Right lobe of liver (tissue), 6 donors: Measurements from ENCODE around the gene COL16A1. TPM values are rescaled to one million over a fixed set of nuclear protein-coding genes. Genes with fewer than 3 reads are reported as not detected.

Experiments used
- ATAC-seq, 4 donors: fragments of 200-7000 bp; cut with Tn5 transposase; one replicate each; pipeline ENCODE4 v1.9.1; 2020; ENCODE audit warnings: mild to moderate bottlenecking in 4 of 4, moderate library complexity in 4 of 4
- DNase-seq, 3 donors: peaks; one replicate each; pipeline ENCODE4 v3.0.0-alpha.2; 2020
- H3K27ac ChIP-seq, 3 donors: fragments of 200-600 bp; one replicate each; pipeline ENCODE4 v1.8.0; 2022
- H3K27me3 ChIP-seq, 2 donors: fragments of 200-600 bp; one replicate each; pipeline ENCODE4 v1.8.0; 2022
- H3K36me3 ChIP-seq, 4 donors: fragments of 200-600 bp; sonication (generic) in 1 of 4; one replicate each; pipeline versions ENCODE4 v1.5.1 to v1.8.0; 2017 to 2022; ENCODE audit warnings: control low read depth in 1 of 4
- H3K4me1 ChIP-seq, 4 donors: fragments of 200-600 bp; sonication (generic) in 1 of 4; one replicate each; pipeline versions ENCODE4 v1.5.1 to v1.8.0; 2017 to 2022; ENCODE audit warnings: control low read depth in 1 of 4
- H3K4me3 ChIP-seq, 3 donors: fragments of 200-600 bp; one replicate each; pipeline ENCODE4 v1.8.0; 2022
- H3K9me3 ChIP-seq, 4 donors: fragments of 200-600 bp; sonication (generic) in 1 of 4; one replicate each; pipeline versions ENCODE4 v1.5.1 to v1.8.0; 2017 to 2022; ENCODE audit warnings: control low read depth in 1 of 4
- CTCF ChIP-seq, 4 donors: fragments of 200-600 bp in 3 of 4; fragments of 450-650 bp in 1 of 4; IDR thresholded peaks; one replicate each; pipeline versions ENCODE4 v1.5.1 to v1.8.0; 2016 to 2022; ENCODE audit warnings: antibody characterized with exemption in 4 of 4, mild to moderate bottlenecking in 2 of 4
- POLR2A ChIP-seq: fragments of 450-650 bp; IDR thresholded peaks from one replicate; pipeline ENCODE4 v1.6.1; 2017; ENCODE audit warnings: antibody characterized with exemption, mild to moderate bottlenecking
- WGBS: methylation state at CpG from one replicate; pipeline ENCODE4 v1.1.6; 2018; ENCODE audit warnings: low coverage, low lambda C conversion rate; ENCODE audit not compliant: insufficient coverage; ENCODE audit errors: missing lambda C conversion rate; 5-methylcytosine and 5-hydroxymethylcytosine counted together
- intact Hi-C, 2 donors: fragments of 100-400 bp; cut with DNase I; formaldehyde crosslinking; loops; one replicate each; pipeline versions ENCODE4 v1.11.2 to v1.14.1; 2022
- total RNA-seq, 6 experiments: library from RNA; depleted of rRNA in 2 of 6; stranded (reverse); fragments of >200 nt in 2 of 6; fragmentation: NEBNext Ultra II Directional in 3 of 6; extraction: Animal tissue kit (Norgen Biotek cat#: 25700) in 3 of 6; gene quantifications; one replicate each; pipeline versions ENCODE4 v1.1.0 to v1.2.4, GENCODE V29; 2016 to 2023
- donor health status: DM: no; HTN: yes; CAD: no.
- donor health status: DM: no; HTN: no; CAD: no.
- donor health status: DM: no; HTN: no; CAD: no.
- donor health status: DM: no; HTN: yes; CAD: no.
- donor health status: DM: no; HTN: yes; CAD: no.

COL16A1 gene
- total RNA-seq, 6 experiments from 2014 or later = 0.73 to 3.5 (median 1.9) TPM

- WGBS = 0% methylated on average over 11 of the region's 11 CpGs
- DNase-seq = no peak
These were observed 58.6 kb downstream of the COL16A1 start for GRCh38 chr1:31645274-31645568.

GRCh38 chr1:31644560-31645273 lies 59.1 kb downstream of the COL16A1 start, which contains the start of gene PEF1:
PEF1 (minus strand) TSS chr1:31644876; CDS start chr1:31644864, 12 bp downstream.
- no peaks in the 10 kb centered on the region for H3K36me3 ChIP-seq
- no peaks in the 10 kb centered on the region for H3K27me3 ChIP-seq
- H3K27ac ChIP-seq = peak within 1 kb of the TSS; percentile 93 to 94 (median 94)
- under 1% methylated on average over 26 of the region's 56 CpGs for WGBS
- intact Hi-C loops = no loop called here
- no peak for TF ChIP-seq CTCF (IDR thresholded peaks at IDR 0.05)
- TF ChIP-seq POLR2A = peak; percentile 49
- ATAC-seq (peak; percentile 96 to 98 (median 98)), DNase-seq (peak; percentile 99)
- H3K4me3 ChIP-seq = peak within 1 kb of the TSS; percentile 83 to 92 (median 91)
- peaks cover 0 to 18% (median 0%) of the 10 kb centered on the region in 4 donors for H3K4me1 ChIP-seq
- H3K9me3 ChIP-seq = no peaks in the 10 kb centered on the region

More at GRCh38 chr1:31645274-31645568, 58.6 kb downstream of the COL16A1 start:
- TF ChIP-seq CTCF (IDR thresholded peaks at IDR 0.05) = no peak
- TF ChIP-seq POLR2A = no peak
- Histone ChIP-seq H3K36me3 (no peaks in the 10 kb centered on the region), H3K27ac (peak overlapping the region; percentile 93 to 94 (median 94)), H3K27me3 (no peaks in the 10 kb centered on the region), H3K4me1 (peaks cover 0 to 18% (median 0%) of the 10 kb centered on the region in 4 donors), H3K9me3 (no peaks in the 10 kb centered on the region), H3K4me3 (peak overlapping the region; percentile 83 to 92 (median 91))
- no peak for ATAC-seq
- intact Hi-C loops = no loop called here

GRCh38 chr1:31643976-31644559 lies 59.7 kb downstream of the COL16A1 start:
- WGBS = 3% methylated on average over 18 of the region's 18 CpGs
- intact Hi-C loops = no loop called here
- H3K4me1 ChIP-seq = peaks cover 0 to 18% (median 0%) of the 10 kb centered on the region in 4 donors

GRCh38 chr1:31642897-31643296 lies 60.9 kb downstream of the COL16A1 start:
- TF ChIP-seq CTCF (IDR thresholded peaks at IDR 0.05) = no peak
- no peak for TF ChIP-seq POLR2A
- Histone ChIP-seq H3K9me3 (no peaks in the 10 kb centered on the region), H3K36me3 (no peaks in the 10 kb centered on the region), H3K4me3 (no peak overlapping the region), H3K27me3 (no peaks in the 10 kb centered on the region), H3K4me1 (peaks cover 0 to 18% (median 0%) of the 10 kb centered on the region in 4 donors), H3K27ac (no peak overlapping the region)
- DNase-seq (no peak), ATAC-seq (no peak)
- intact Hi-C loops = no loop called here
- 96% methylated on average over 3 of the region's 3 CpGs for WGBS

More at GRCh38 chr1:31643976-31644559, 59.7 kb downstream of the COL16A1 start:
- peak overlapping the region; percentile 93 to 94 (median 94) for H3K27ac ChIP-seq
- peak overlapping the region; percentile 83 to 92 (median 91) for H3K4me3 ChIP-seq
- H3K36me3 ChIP-seq = no peaks in the 10 kb centered on the region
- TF ChIP-seq CTCF (IDR thresholded peaks at IDR 0.05) (no peak), POLR2A (no peak)
- peak in 1 of 4 donors; percentile 27 for ATAC-seq
- H3K9me3 ChIP-seq = no peaks in the 10 kb centered on the region
- DNase-seq = no peak
- no peaks in the 10 kb centered on the region for H3K27me3 ChIP-seq
